CD14-positive monocyte (primary cell): ENCODE measurements around the gene FBN1. TPM values are rescaled to one million over a fixed set of nuclear protein-coding genes. Genes with fewer than 3 reads are reported as not detected.

Experiments
- DNase-seq, 3 donors: peaks; one replicate each; pipeline ENCODE4 v3.0.0-alpha.2; 2011 to 2022
- H2AFZ ChIP-seq: 2 replicates; pipeline ENCODE4 v1.6.0; 2012; ENCODE audit warnings: mild to moderate bottlenecking, low read depth, low read length, inconsistent platforms; ENCODE audit not compliant: insufficient read depth, poor library complexity, severe bottlenecking
- H3K27ac ChIP-seq, 2 donors: 1 replicate in 1 of 2; 2 replicates in 1 of 2; pipeline ENCODE4 v1.5.1; 2012 to 2013; ENCODE audit warnings: low read length in 2 of 2, control low read depth in 1 of 2, inconsistent platforms in 1 of 2, low read depth in 1 of 2, mild to moderate bottlenecking in 1 of 2
- H3K27me3 ChIP-seq, 2 donors: one replicate each; pipeline versions ENCODE4 v1.6.0 to v1.6.1; 2011 to 2013; ENCODE audit warnings: low read length in 2 of 2; ENCODE audit not compliant: control insufficient read depth in 2 of 2, insufficient read depth in 2 of 2
- H3K36me3 ChIP-seq, 2 donors: replicated peaks in 1 of 2; 1 replicate in 1 of 2; 2 replicates in 1 of 2; pipeline versions ENCODE4 v1.5.1 to v1.6.1; 2012 to 2013; ENCODE audit warnings: low read length in 2 of 2, control low read depth in 1 of 2, inconsistent platforms in 1 of 2, mild to moderate bottlenecking in 1 of 2; ENCODE audit not compliant: insufficient read depth in 2 of 2, control insufficient read depth in 1 of 2
- H3K4me1 ChIP-seq, 2 donors: 1 replicate in 1 of 2; 2 replicates in 1 of 2; pipeline versions ENCODE4 v1.5.1 to v1.6.1; 2012 to 2013; ENCODE audit warnings: low read length in 2 of 2, control low read depth in 1 of 2, inconsistent platforms in 1 of 2, mild to moderate bottlenecking in 1 of 2, moderate library complexity in 1 of 2; ENCODE audit not compliant: insufficient read depth in 2 of 2, control insufficient read depth in 1 of 2
- H3K4me2 ChIP-seq: replicated peaks from 2 replicates; pipeline ENCODE3; 2012; ENCODE audit warnings: low read length, moderate library complexity, mild to moderate bottlenecking; ENCODE audit not compliant: poor library complexity, severe bottlenecking; ENCODE audit errors: extremely low read depth
- H3K4me3 ChIP-seq, 3 experiments: fragments of 200-600 bp in 1 of 3; sonication (generic) in 1 of 3; replicated peaks in 1 of 3; 1 replicate in 2 of 3; 2 replicates in 1 of 3; pipeline ENCODE4 v1.5.1; 2011 to 2013; ENCODE audit warnings: low read length in 3 of 3, mild to moderate bottlenecking in 3 of 3, control low read depth in 2 of 3, low read depth in 2 of 3, inconsistent platforms in 1 of 3, moderate library complexity in 1 of 3
- H3K79me2 ChIP-seq: 2 replicates; pipeline ENCODE4 v1.6.0; 2012; ENCODE audit warnings: mild to moderate bottlenecking, control low read depth, inconsistent platforms, low read length, moderate library complexity; ENCODE audit not compliant: insufficient read depth
- H3K9ac ChIP-seq: 2 replicates; pipeline ENCODE4 v1.6.0; 2017; ENCODE audit warnings: low read length, mild to moderate bottlenecking; ENCODE audit not compliant: insufficient read depth, poor library complexity, severe bottlenecking
- H3K9me3 ChIP-seq, 2 donors: replicated peaks in 1 of 2; 1 replicate in 1 of 2; 2 replicates in 1 of 2; pipeline versions ENCODE4 v1.5.1 to v1.6.1; 2012 to 2013; ENCODE audit warnings: low read length in 2 of 2, control low read depth in 1 of 2; ENCODE audit not compliant: control insufficient read depth in 1 of 2, insufficient read depth in 1 of 2
- H4K20me1 ChIP-seq: 2 replicates; pipeline ENCODE4 v1.6.0; 2012; ENCODE audit warnings: mild to moderate bottlenecking, low read length, control low read depth, moderate library complexity; ENCODE audit not compliant: insufficient read depth
- H3K27ac Mint-ChIP-seq, 7 donors: one replicate each; pipeline ENCODE4 v1.8.0; 2020; ENCODE audit warnings: mild to moderate bottlenecking in 7 of 7, mixed read lengths in 7 of 7, moderate library complexity in 6 of 7, inconsistent platforms in 2 of 7
- H3K27me3 Mint-ChIP-seq, 3 donors: one replicate each; pipeline ENCODE4 v1.8.0; 2021 to 2022; ENCODE audit warnings: low read depth in 3 of 3, mild to moderate bottlenecking in 3 of 3, mixed read lengths in 3 of 3, moderate library complexity in 3 of 3, inconsistent platforms in 1 of 3
- H3K36me3 Mint-ChIP-seq, 2 donors: one replicate each; pipeline ENCODE4 v1.8.0; 2020; ENCODE audit warnings: mixed read lengths in 2 of 2, inconsistent platforms in 1 of 2, mild to moderate bottlenecking in 1 of 2
- H3K4me1 Mint-ChIP-seq: one replicate; pipeline ENCODE4 v1.8.0; 2020; ENCODE audit warnings: mild to moderate bottlenecking, mixed read lengths
- H3K4me3 Mint-ChIP-seq, 2 donors: one replicate each; pipeline ENCODE4 v1.8.0; 2020; ENCODE audit warnings: mild to moderate bottlenecking in 2 of 2, mixed read lengths in 2 of 2, moderate library complexity in 1 of 2
- H3K9me3 Mint-ChIP-seq, 7 donors: one replicate each; pipeline ENCODE4 v1.8.0; 2020 to 2022; ENCODE audit warnings: mixed read lengths in 7 of 7, mild to moderate bottlenecking in 6 of 7, moderate library complexity in 6 of 7, inconsistent platforms in 2 of 7
- CTCF ChIP-seq: fragments of 200-600 bp; IDR thresholded peaks from one replicate; pipeline ENCODE4 v1.8.0; 2022; ENCODE audit warnings: antibody characterized with exemption, mild to moderate bottlenecking
- WGBS: methylation state at CpG from one replicate; pipeline ENCODE4 v1.1.5; 2013; ENCODE audit warnings: missing lambda C conversion rate; ENCODE audit not compliant: insufficient coverage; 5-methylcytosine and 5-hydroxymethylcytosine counted together
- intact Hi-C, 2 donors: fragments of 100-400 bp; cut with micrococcal nuclease; formaldehyde crosslinking; loops; one replicate each; pipeline versions ENCODE4 v1.15.0 to v1.15.1; 2023
- polyA plus RNA-seq, 3 donors: library from polyadenylated mRNA; depleted of rRNA in 1 of 3; unstranded in 2 of 3; stranded (reverse) in 1 of 3; fragments of 300-500 nt in 2 of 3; fragments of >200 nt in 1 of 3; fragmentation: Illumina TruSeq in 2 of 3; gene quantifications; 1 replicate in 2 of 3; 2 replicates in 1 of 3; pipeline ENCODE4 v1.2.3, GENCODE V29; 2012 to 2021

FBN1 gene
- polyA plus RNA-seq, 3 donors, result 0.29 TPM; not detected in 2

DNA sequence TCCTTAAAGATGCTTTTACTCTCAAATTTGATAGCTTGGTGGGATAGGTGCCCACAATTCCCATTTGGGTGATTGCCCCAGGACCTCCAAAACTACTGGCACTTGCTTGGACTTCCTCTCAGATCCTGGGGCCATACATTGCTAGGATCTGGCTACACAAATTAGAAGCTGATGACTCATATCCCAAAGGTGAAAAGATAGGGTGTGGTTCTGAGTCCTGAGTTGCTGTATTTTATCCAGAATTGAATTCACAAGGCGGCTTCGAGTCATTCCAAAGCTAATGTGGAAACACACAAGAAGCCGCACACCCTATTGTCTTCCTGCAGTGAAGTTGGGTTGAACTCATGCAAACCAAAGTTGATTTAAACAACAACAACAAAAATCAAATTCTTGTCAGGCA, 260.9 kb downstream of the FBN1 start:
- 100% methylated on average over 3 of the region's 3 CpGs for WGBS
- H3K79me2 ChIP-seq, result no peaks in the 10 kb centered on the region
- H3K36me3 Mint-ChIP-seq, result no peaks in the 10 kb centered on the region

DNA sequence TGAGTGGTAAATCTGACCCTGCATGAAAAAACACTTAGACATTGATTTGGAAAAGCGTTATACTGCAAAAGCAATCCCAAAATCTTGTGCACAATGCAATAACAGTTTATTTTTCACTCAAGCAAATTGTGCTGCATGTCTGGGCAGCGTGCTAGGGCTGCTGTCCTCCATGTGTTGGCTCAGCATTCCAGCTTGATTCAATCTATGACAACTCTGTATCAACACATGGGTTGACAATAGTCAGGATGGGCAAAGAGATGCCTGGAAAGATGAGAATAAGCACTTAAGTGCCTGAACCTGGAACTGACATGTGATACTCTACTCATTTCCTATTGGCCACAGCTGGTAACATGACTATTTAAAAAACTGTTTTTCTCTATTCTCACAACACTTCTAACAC, 262.5 kb downstream of the FBN1 start:
- Histone ChIP-seq H3K9me3 (peaks cover 0 to 4% of the 10 kb centered on the region in 2 donors), H3K4me2 (no peak overlapping the region), H3K27ac (no peak overlapping the region), H3K36me3 (no peaks in the 10 kb centered on the region), H3K9ac (no peak overlapping the region), H2AFZ (no peak overlapping the region), H3K4me1 (no peaks in the 10 kb centered on the region), H3K27me3 (no peaks in the 10 kb centered on the region), H3K79me2 (no peaks in the 10 kb centered on the region), H4K20me1 (no peaks in the 10 kb centered on the region), H3K4me3 (no peak overlapping the region)
- no peak overlapping the region for H3K27ac Mint-ChIP-seq
- intact Hi-C loops, result no loop called here
- no peak for DNase-seq
- peaks cover 0 to 3% (median 0%) of the 10 kb centered on the region in 7 donors for H3K9me3 Mint-ChIP-seq
- no peak for TF ChIP-seq CTCF
- H3K27me3 Mint-ChIP-seq, result peaks cover 0 to 4% (median 0%) of the 10 kb centered on the region in 3 donors
- H3K4me3 Mint-ChIP-seq, result no peak overlapping the region
- no peaks in the 10 kb centered on the region for H3K4me1 Mint-ChIP-seq
- no CpG with 5 or more reads among the region's 2 CpGs for WGBS
- H3K36me3 Mint-ChIP-seq, result no peaks in the 10 kb centered on the region

More for the DNA sequence above, 260.9 kb downstream of the FBN1 start:
- DNase-seq, result no peak
- H3K4me3 Mint-ChIP-seq, result no peak overlapping the region
- H3K4me1 ChIP-seq, result no peaks in the 10 kb centered on the region
- H3K9me3 ChIP-seq, result peaks cover 0 to 4% of the 10 kb centered on the region in 2 donors
- no peak overlapping the region for H3K9ac ChIP-seq
- no peak overlapping the region for H3K27ac Mint-ChIP-seq
- intact Hi-C loops, result no loop called here
- no peak for TF ChIP-seq CTCF
- H3K36me3 ChIP-seq, result no peaks in the 10 kb centered on the region
- no peak overlapping the region for H3K27ac ChIP-seq
- H2AFZ ChIP-seq, result no peak overlapping the region
- no peaks in the 10 kb centered on the region for H3K27me3 ChIP-seq
- no peaks in the 10 kb centered on the region for H3K4me1 Mint-ChIP-seq
- H4K20me1 ChIP-seq, result no peaks in the 10 kb centered on the region
- no peak overlapping the region for H3K4me2 ChIP-seq
- H3K27me3 Mint-ChIP-seq, result peaks cover 0 to 5% (median 0%) of the 10 kb centered on the region in 3 donors
- H3K9me3 Mint-ChIP-seq, result peaks cover 0 to 3% (median 0%) of the 10 kb centered on the region in 7 donors
- no peak overlapping the region for H3K4me3 ChIP-seq
